CD4-positive, alpha-beta T cell treated with Interleukin-17A for 1 hour (primary cell): Measurements from ENCODE around the gene MAGI3.
"Not testable (repeated sequence)": the region's sequence is repeated elsewhere in the genome, so short reads cannot be mapped to it uniquely, and the experiment has no call there.

Experiments used
- DNase-seq: peaks from one replicate; pipeline ENCODE4 v3.0.0-alpha.2; 2020

MAGI3 gene

GRCh38 chr1:113592230-113592629 lies 201.9 kb downstream of the MAGI3 start:
- no peak for DNase-seq

GRCh38 chr1:113593550-113594297 lies 203.4 kb downstream of the MAGI3 start:
- no peak for DNase-seq

DNA sequence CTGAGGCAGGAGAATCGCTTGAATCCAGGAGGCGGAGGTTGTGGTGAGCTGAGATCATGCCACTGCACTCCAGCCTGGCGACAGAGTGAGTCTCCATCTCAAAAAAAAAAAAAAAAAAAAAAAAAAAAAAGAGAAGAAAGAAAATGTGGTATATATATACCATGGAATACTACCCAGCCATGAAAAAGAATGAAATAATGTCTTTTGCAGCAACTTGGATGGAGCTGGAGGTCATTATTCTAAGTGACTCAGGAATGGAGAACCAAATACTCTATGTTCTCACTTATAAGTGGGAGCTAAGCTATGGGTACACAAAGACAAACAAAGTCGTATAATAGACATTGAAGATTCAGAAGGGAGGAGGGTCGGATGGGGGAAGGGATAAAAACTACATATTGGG lies 214.2 kb downstream of the MAGI3 start:
- DNase-seq, result not testable (repeated sequence)

DNA sequence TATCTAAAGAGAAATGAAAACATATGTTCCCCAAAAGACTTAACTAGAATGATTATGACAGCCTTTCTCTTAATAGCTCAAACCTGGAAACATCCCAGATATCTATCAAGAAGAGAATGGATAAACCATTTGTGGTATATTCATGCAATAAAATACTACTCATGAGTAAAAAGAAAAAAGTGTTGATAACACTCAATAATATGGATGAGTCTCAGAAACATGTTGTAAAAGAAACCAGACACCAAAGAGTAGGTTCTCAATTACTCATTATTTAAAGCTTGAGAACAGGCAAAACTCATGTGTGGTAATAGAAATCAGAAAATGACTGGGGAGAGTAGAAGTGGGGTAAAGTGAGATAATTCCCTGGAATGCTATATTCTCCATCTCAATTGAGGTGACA lies 214.8 kb downstream of the MAGI3 start:
- no peak for DNase-seq

DNA sequence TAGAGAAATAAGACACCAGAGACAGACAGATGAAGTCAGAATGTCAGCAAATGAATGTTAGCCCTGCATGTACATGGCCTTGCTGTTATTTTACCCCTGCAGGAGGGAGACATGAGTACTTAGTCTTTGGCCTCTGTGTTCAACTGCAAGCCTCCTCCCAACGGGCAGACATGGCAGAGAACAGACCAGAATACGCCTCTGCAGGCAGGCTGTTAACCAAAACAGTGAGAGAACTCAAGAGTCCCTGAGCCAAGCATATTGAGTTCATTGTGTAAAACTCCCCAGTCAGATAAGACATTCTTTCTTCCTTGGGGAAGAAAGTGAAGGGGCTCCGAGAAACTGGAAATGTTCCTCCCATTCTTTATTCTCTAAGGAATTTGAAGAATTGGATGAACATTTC lies 218.1 kb downstream of the MAGI3 start:
- DNase-seq, result no peak

DNA sequence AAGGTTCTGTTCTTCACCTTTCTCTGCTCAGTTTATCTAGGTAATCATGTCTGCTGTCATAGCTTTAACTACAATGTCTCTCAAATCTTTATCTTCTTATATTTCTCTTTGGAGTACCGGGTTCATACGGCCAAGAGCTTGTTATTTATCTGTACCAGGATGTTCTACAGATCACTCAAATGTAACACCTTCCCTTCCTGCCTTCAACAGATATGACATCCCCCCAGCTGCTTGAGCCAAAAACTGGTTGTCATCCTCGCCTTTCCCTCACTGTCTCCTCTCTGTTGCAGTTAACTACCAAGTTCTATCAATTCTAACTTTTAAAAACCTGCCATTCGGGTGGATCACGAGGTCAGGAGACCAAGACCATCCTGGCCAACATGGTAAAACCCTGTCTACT lies 220.1 kb downstream of the MAGI3 start:
- no peak for DNase-seq

- DNase-seq, result no peak
Observed at GRCh38 chr1:113615425-113615824, 225.1 kb downstream of the MAGI3 start.

- DNase-seq, result no peak
Observed at GRCh38 chr1:113616156-113616555, 225.8 kb downstream of the MAGI3 start.

- DNase-seq, result no peak
Observed at GRCh38 chr1:113617438-113618141, 227.3 kb downstream of the MAGI3 start.

DNA sequence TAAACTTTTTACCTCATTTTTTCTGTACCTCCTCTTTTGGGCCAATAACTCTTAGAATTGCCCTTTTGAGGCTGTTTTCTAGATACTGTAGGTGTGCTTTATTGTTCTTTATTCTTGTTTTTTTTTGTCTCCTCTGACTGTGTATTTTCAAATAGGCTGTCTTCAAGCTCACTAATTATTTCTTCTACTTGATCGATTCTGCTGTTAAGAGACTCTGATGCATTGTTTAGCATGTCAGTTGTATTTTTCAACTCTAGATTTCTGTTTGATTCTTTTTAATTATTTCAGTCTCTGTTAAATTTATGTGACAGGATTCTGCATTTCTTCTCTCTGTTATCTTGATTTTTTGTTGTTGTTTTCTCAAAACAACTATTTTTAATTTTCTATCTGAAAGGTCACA lies 238.7 kb downstream of the MAGI3 start:
- DNase-seq, result no peak

- no peak for DNase-seq
Observed at GRCh38 chr1:113630340-113631327, 240.3 kb downstream of the MAGI3 start.

DNA sequence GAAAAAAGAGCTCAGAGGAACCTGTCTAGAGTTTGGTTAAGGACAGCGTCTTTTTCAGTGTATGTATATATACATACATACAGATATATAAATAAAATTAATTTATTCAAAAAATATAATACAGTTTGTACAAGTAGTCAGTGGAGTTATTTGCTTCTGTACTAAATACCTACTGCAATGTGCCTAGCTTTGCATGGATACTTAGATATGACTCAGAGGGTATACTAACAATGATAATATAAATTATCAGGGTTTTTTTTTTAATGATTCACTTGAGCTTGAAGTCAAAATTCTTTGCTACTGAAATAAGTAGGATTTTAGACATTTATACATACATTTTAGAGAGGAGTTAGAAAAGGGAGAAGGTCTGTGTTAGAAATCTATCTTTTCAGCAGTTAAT lies 251.1 kb downstream of the MAGI3 start:
- no peak for DNase-seq

- no peak for DNase-seq
Observed at GRCh38 chr1:113647164-113647563, 256.8 kb downstream of the MAGI3 start.

- no peak for DNase-seq
Observed at GRCh38 chr1:113648478-113648877, 258.2 kb downstream of the MAGI3 start.

- no peak for DNase-seq
Observed at GRCh38 chr1:113652771-113653170, 262.5 kb downstream of the MAGI3 start.

- no peak for DNase-seq
Observed at GRCh38 chr1:113653741-113654140, 263.4 kb downstream of the MAGI3 start.

GRCh38 chr1:113654883-113655282 lies 264.6 kb downstream of the MAGI3 start:
- no peak for DNase-seq

- DNase-seq, result no peak
Observed at GRCh38 chr1:113657126-113657525, 266.8 kb downstream of the MAGI3 start.

GRCh38 chr1:113657556-113658063 lies 267.3 kb downstream of the MAGI3 start:
- DNase-seq, result no peak

DNA sequence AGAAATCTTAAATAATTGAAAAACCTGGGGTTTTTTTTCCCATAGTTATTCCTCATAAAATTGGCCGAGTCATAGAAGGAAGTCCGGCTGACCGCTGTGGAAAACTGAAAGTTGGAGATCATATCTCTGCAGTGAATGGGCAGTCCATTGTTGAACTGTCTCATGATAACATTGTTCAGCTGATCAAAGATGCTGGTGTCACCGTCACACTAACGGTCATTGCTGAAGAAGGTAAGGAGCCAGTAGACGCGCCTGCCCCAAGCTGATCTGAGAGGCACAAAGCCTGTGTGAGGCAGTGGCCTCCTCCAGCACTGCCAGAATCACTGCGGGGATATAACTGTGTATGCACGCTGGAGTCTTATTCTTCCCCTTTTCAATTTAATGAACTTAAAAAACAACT lies 268.7 kb downstream of the MAGI3 start:
- DNase-seq, result no peak

GRCh38 chr1:113659556-113659955 lies 269.2 kb downstream of the MAGI3 start:
- DNase-seq, result no peak

DNA sequence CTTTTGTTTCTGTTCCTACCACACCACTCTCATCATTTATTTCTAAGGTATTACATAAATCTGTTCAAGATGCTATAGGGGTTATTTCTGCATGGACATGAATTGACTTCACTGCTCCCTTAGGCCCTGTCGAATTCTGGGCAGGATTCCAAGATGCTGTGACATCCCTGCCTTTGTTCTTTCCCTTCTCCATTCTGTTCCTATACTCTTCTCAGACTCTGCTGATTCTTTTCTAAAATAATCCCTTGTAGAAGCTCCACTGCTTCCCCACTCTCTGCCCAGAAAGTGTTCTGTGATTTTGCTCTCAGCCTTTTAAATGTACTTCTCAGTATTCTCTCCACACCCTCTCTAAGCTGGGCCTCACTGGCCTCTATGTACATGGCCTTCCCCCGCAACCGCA lies 269.8 kb downstream of the MAGI3 start:
- no peak for DNase-seq

DNA sequence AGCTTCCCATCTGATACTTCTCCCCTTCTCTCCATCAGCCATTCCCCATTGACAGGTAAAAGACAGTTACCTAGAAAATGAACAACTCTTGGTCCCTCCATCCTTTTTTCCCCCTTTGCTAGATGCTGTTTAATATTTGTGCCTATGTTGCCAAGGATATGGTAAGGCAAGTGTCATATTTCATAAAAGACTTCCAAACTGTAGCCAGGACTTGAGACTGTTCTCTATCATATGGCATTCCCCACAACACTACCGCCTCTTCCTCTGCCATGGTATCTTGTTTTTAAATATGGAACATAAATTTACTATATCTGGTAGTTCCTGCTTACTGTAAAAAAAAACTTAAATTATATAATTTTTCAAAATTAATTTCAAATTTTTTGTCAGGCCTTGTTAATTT lies 271.8 kb downstream of the MAGI3 start:
- DNase-seq, result no peak
